ENCODE results near the gene VAV3.

DNA sequence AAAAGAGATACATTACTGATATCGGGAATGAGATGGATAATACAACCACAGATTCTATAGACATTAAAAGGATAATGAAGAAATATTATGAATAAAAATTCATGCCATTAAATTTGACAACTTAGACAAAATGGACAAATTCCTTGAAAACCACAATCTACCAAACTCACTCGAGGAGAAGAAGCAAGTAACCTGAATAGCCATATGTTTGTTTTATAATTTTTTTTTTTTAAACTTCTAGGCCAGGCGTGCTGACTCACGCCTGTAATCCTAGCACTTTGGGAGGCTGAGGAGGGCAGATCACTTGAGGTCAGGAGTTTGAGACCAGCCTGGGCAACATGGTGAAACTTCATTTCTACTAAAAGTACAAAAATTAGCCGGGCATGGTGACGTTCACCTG is 327.9 kb downstream of the VAV3 start:
- TF ChIP-seq EZH2 (IDR thresholded peaks at IDR 0.05; ENCODE audit: insufficient read depth, poor library complexity, severe bottlenecking): no peak
- TF ChIP-seq EZH2phosphoT487 (IDR thresholded peaks at IDR 0.05; ENCODE audit: insufficient read depth, low read depth): no peak
